ENCODE measurements around the gene ARMH4.

The ARMH4 gene

GRCh38 chr14:58055497-58056010, 96.5 kb downstream of the ARMH4 start:
- no peak overlapping the region for H3K4me3 Mint-ChIP-seq
- DNase-seq (no peak), ATAC-seq (no peak)
- H3K4me1 Mint-ChIP-seq = no peaks in the 10 kb centered on the region
- H3K27me3 Mint-ChIP-seq = peaks cover 10% of the 10 kb centered on the region
- no peaks in the 10 kb centered on the region for H3K9me3 Mint-ChIP-seq
- H3K27ac Mint-ChIP-seq = no peak overlapping the region

GRCh38 chr14:58054100-58054499, 97.9 kb downstream of the ARMH4 start:
- Mint-ChIP-seq H3K4me3 (no peak overlapping the region), H3K4me1 (no peaks in the 10 kb centered on the region), H3K27ac (no peak overlapping the region), H3K27me3 (peaks cover 10% of the 10 kb centered on the region), H3K9me3 (no peaks in the 10 kb centered on the region)
- no peak for DNase-seq
- ATAC-seq = no peak

DNA sequence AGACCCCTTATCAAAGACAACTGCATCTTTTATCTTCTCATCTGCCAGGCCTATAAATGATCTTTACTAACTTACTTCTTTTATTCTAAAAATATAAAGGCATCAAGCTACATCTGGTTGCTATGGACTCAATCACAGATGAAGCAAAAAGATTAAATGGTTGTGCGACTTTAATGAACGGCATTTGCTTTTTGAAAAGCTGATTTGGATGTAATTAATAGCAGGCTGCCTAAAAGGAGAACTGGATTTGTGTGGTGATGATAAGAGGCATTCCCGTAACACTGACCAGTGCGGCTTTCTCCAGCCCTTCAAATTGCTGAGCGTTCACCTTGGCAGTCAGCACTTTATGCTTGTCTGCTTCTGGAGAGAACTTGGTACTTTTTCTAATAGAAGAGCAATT, 103.8 kb downstream of the ARMH4 start:
- H3K4me1 Mint-ChIP-seq = no peaks in the 10 kb centered on the region
- DNase-seq (no peak), ATAC-seq (no peak)
- no peak overlapping the region for H3K4me3 Mint-ChIP-seq
- H3K9me3 Mint-ChIP-seq = peaks cover 0 to 5% of the 10 kb centered on the region in 2 donors
- H3K27me3 Mint-ChIP-seq = peaks cover 6% of the 10 kb centered on the region
- no peak overlapping the region for H3K27ac Mint-ChIP-seq

DNA sequence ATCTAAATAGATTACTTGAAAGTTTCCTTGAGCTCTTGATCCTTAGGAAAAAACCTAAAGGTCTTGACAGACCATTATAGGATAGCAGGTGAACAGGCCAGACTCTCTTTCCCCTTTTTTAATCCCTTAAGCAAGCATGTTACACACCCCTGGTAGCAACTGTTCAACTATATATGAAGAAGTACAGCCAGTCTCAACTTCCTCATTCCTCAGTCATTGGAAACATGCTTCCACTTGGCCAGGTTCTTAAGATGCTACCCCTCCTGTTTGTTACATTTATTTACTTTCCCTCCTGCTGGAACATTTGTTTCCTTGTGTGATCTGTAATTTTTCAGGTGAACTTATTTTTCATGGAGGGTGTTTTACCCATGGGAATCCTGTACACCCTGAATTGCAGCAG, 124.1 kb downstream of the ARMH4 start:
- Mint-ChIP-seq H3K9me3 (no peaks in the 10 kb centered on the region), H3K4me3 (no peak overlapping the region), H3K27me3 (peaks cover 21% of the 10 kb centered on the region), H3K27ac (no peak overlapping the region), H3K4me1 (no peaks in the 10 kb centered on the region)
- ATAC-seq (no peak), DNase-seq (no peak)

- ATAC-seq (no peak), DNase-seq (no peak)
- no peaks in the 10 kb centered on the region for H3K4me1 Mint-ChIP-seq
- H3K4me3 Mint-ChIP-seq = no peak overlapping the region
- peaks cover 21% of the 10 kb centered on the region for H3K27me3 Mint-ChIP-seq
- H3K27ac Mint-ChIP-seq = no peak overlapping the region
- no peaks in the 10 kb centered on the region for H3K9me3 Mint-ChIP-seq
Measured at GRCh38 chr14:58026967-58027366, 125.0 kb downstream of the ARMH4 start.

DNA sequence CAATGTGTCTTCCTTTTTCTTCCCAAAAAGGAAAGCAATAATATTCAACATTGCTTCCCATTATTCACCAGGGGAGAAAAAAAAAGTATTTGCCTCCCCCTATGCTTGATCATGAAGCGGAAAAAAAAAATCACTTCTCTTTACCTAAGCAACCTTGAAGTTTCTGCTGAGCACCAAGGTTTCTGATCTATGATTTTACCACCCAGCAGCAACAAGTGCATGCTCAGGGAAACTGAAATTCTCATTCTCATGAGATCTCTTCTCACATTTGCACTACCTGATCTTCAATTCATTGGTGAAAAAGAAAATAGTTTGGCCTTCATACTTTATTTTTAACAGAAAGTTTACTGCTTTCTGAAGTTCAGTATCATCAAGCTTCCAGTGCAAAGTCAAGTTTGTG, 125.8 kb downstream of the ARMH4 start:
- Mint-ChIP-seq H3K4me1 (no peaks in the 10 kb centered on the region), H3K9me3 (no peaks in the 10 kb centered on the region), H3K4me3 (no peak overlapping the region), H3K27ac (no peak overlapping the region), H3K27me3 (peaks cover 21% of the 10 kb centered on the region)
- DNase-seq (no peak), ATAC-seq (no peak)

DNA sequence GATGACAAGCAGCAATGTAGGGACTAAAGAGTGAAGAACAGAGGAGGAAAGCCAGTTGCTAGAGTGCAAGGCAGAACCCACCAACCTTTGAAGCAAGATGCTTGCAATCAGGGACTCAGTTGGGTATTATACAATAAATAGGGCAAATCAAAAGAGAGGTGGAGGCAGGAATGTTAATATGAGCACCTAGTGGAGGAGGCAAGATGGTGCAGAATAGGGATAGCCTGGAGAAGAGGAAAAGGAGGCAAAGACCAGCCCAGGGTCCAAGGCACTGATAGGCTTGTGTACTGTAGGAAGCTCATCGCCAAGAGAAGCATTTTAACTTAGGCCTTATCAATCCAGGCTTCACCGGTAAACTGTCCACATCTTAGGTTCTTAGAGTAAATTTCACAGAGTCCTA, 137.2 kb downstream of the ARMH4 start:
- H3K27me3 Mint-ChIP-seq = peaks cover 11% of the 10 kb centered on the region
- no peak overlapping the region for H3K27ac Mint-ChIP-seq
- no peak overlapping the region for H3K4me3 Mint-ChIP-seq
- no peak for DNase-seq
- no peaks in the 10 kb centered on the region for H3K4me1 Mint-ChIP-seq
- no peaks in the 10 kb centered on the region for H3K9me3 Mint-ChIP-seq
- ATAC-seq = no peak

- Mint-ChIP-seq H3K4me3 (no peak overlapping the region), H3K9me3 (no peaks in the 10 kb centered on the region), H3K27me3 (peaks cover 23% of the 10 kb centered on the region), H3K27ac (no peak overlapping the region), H3K4me1 (no peaks in the 10 kb centered on the region)
- ATAC-seq (no peak), DNase-seq (no peak)
Measured at GRCh38 chr14:58002618-58003017, 149.4 kb downstream of the ARMH4 start.

DNA sequence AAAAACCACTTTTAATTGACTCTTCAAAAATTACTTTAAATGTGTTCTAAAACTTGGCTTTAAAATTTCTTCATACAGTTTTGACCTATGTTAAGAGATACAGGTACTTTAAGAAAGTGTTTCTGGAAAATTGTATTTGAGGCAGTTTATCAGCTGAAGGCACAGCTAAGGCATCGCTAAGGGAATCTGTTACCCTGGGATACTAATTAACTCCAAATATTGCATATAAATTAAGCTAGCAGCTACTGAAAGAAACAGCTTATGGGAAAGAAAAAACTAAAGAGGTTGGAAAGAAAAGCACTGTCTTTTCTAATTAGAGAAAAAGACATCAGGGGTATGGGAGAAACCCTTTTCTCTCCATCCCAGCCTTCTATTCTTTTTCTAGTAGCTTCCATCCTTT, 152.0 kb downstream of the ARMH4 start:
- Mint-ChIP-seq H3K27ac (no peak overlapping the region), H3K4me3 (no peak overlapping the region), H3K27me3 (peaks cover 15% of the 10 kb centered on the region), H3K9me3 (no peaks in the 10 kb centered on the region), H3K4me1 (no peaks in the 10 kb centered on the region)
- no peak for DNase-seq
- no peak for ATAC-seq

DNA sequence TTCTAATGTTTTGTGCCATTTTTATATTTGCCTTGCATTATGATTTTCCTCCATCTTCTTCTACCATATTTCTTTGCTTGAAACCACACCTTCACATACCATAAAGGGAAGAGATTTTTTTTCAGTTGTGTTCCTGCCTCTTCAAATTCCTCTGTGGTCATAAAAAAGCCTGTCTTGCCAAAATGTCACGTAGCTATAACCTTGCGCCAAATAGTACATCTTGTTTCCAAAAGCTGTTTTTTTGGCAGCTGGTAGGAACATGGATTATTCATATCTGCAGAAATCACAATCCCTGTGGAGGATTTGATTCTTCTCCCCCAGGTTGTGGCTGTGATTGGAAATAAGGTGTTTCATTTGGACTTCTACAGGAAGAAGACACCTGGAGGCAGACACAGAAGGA, 152.5 kb downstream of the ARMH4 start:
- no peak for ATAC-seq
- H3K4me3 Mint-ChIP-seq = no peak overlapping the region

DNA sequence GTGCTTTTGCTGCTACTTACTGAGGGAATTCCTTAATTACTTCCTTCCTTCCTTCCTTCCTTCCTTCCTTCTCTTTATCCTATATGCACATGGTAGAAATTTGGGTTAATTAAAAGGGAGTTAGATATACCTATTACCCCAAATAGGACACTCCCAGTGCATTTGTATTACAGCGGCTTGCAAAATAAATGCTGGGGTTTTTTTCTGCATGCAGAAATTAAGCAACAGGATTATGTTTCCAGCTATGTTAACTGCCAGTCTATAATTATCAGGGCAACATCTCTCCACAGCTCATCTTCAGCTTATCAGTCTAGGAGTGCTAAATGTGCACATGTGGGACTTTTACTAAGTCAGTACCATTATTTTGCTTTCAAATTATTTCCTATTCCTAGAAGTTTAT, 153.2 kb downstream of the ARMH4 start:
- no peak for ATAC-seq
- Mint-ChIP-seq H3K4me1 (no peaks in the 10 kb centered on the region), H3K27me3 (peaks cover 15% of the 10 kb centered on the region), H3K4me3 (no peak overlapping the region), H3K9me3 (no peaks in the 10 kb centered on the region), H3K27ac (no peak overlapping the region)
- no peak for DNase-seq

More for the DNA sequence above, 152.5 kb downstream of the ARMH4 start:
- no peaks in the 10 kb centered on the region for H3K4me1 Mint-ChIP-seq
- no peak for DNase-seq
- no peak overlapping the region for H3K27ac Mint-ChIP-seq
- H3K9me3 Mint-ChIP-seq = no peaks in the 10 kb centered on the region
- peaks cover 15% of the 10 kb centered on the region for H3K27me3 Mint-ChIP-seq

GRCh38 chr14:57991353-57991752, 160.7 kb downstream of the ARMH4 start:
- H3K27me3 Mint-ChIP-seq = peaks cover 16% of the 10 kb centered on the region
- H3K4me3 Mint-ChIP-seq = no peak overlapping the region
- no peak for ATAC-seq
- no peaks in the 10 kb centered on the region for H3K4me1 Mint-ChIP-seq
- H3K9me3 Mint-ChIP-seq = no peaks in the 10 kb centered on the region
- DNase-seq = no peak
- no peak overlapping the region for H3K27ac Mint-ChIP-seq

DNA sequence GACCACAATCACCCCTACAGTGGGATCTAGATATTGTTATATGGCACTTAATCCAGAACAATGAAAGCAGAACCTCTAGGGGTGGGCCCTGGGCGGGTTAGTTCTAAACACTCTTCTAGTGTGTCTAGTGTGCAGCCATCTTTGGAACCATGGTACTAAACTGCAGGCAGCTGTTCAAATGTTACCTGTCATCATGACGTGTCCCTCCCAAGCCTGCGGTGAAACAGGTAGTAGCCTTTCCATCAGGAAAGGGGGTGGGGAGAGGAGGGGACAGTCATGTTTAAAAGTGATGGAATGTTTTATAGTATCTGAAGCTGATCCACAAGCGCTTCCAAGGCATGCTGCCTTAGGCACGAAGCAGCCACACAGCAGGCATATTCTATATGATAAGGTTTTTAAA, 163.6 kb downstream of the ARMH4 start:
- DNase-seq (no peak), ATAC-seq (no peak)
- Mint-ChIP-seq H3K4me3 (no peak overlapping the region), H3K27ac (no peak overlapping the region), H3K27me3 (peaks cover 16% of the 10 kb centered on the region), H3K4me1 (no peaks in the 10 kb centered on the region), H3K9me3 (no peaks in the 10 kb centered on the region)

DNA sequence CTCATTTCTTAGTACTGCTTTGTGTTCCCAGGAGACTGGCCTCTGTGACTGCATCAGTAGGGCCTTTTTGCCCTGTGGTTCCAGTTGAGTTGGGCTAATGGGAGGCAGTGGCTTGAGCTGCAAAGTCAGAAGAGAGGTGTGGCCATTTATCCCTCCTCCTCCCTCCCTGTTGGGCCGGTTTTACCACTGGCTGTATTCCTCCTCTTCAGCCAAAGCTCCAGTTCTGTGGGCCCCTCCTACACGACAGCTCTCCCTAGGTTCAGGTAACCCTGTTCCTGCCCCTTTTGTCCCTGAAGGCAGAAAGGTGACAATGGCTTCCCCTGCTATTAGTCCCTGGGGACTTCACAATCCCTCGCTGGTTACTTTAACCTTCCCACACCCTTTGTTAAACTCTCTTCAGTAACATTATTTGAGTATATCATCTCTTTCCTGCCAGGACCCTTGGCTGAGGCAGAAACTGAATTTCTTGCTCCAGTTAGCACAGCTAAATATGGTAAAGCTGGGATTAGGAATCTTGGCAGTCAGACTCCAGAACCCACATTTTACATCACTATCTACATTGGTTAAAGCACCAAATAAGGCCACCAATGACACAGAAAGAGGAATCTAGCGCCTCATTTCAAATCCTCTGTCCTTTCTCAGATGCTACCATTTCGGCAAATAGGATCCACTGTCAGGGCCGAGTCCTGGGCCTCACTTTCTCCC, 164.3 kb downstream of the ARMH4 start:
- no peak overlapping the region for H3K27ac Mint-ChIP-seq

GRCh38 chr14:57987051-57987450, 165.0 kb downstream of the ARMH4 start:
- H3K27ac Mint-ChIP-seq = no peak overlapping the region
- H3K9me3 Mint-ChIP-seq = no peaks in the 10 kb centered on the region
- ATAC-seq (no peak), DNase-seq (no peak)
- H3K27me3 Mint-ChIP-seq = peaks cover 16% of the 10 kb centered on the region
- H3K4me3 Mint-ChIP-seq = no peak overlapping the region
- H3K4me1 Mint-ChIP-seq = no peaks in the 10 kb centered on the region

More for the DNA sequence above, 164.3 kb downstream of the ARMH4 start:
- Mint-ChIP-seq H3K27me3 (peaks cover 16% of the 10 kb centered on the region), H3K4me3 (no peak overlapping the region), H3K4me1 (no peaks in the 10 kb centered on the region), H3K9me3 (no peaks in the 10 kb centered on the region)
- DNase-seq (no peak), ATAC-seq (no peak)

- Mint-ChIP-seq H3K27me3 (peaks cover 5% of the 10 kb centered on the region), H3K9me3 (no peaks in the 10 kb centered on the region), H3K4me3 (no peak overlapping the region), H3K27ac (no peak overlapping the region), H3K4me1 (no peaks in the 10 kb centered on the region)
- no peak for DNase-seq
- no peak for ATAC-seq
Measured at GRCh38 chr14:57982804-57983634, 169.0 kb downstream of the ARMH4 start.
